ENCODE measurements around the gene WNT9A.

- TF ChIP-seq POLR2A (IDR thresholded peaks at IDR 0.05) (no peak), CTCF (IDR thresholded peaks at IDR 0.05) (no peak)
Observed at GRCh38 chr1:227902641-227902990, 45.1 kb downstream of the WNT9A start.
